SK-MEL-5 (cell line): ENCODE results near the gene KCNJ4. TPM values are rescaled to one million over a fixed set of nuclear protein-coding genes. Genes with fewer than 3 reads are reported as not detected.
A peak's percentile ranks its signal among the peaks of the same experiment; 100 is the strongest.
"Not testable (repeated sequence)": the region's sequence is repeated elsewhere in the genome, so short reads cannot be mapped to it uniquely, and the experiment has no call there.

Source experiments
- DNase-seq: peaks from one replicate; pipeline ENCODE4 v3.0.0-alpha.2; 2016; ENCODE audit warnings: low read depth, low spot score
- in situ Hi-C: cut with HindIII; loops from 2 replicates; pipeline ENCODE4 v1.10.0; 2016; ENCODE audit warnings: low sequenced_read_pairs, high pct_unique_total_duplicates, low pct_unique_long_range_greater_than_20kb
- total RNA-seq: library from RNA; depleted of rRNA; stranded (reverse); fragments of >200 nt; shearing (Covaris generic); gene quantifications from 2 replicates; pipeline ENCODE4 v1.2.3, GENCODE V29; 2014

KCNJ4 gene
- total RNA-seq, 1 experiment from 2014 or later = 0.29 TPM

- in situ Hi-C loops = no loop called here
- DNase-seq = no peak
Observed at GRCh38 chr22:38406617-38407016, 48.4 kb downstream of the KCNJ4 start.

GRCh38 chr22:38404419-38404818, 50.6 kb downstream of the KCNJ4 start:
- in situ Hi-C loops = no loop called here
- DNase-seq = no peak

GRCh38 chr22:38403812-38404211, 51.2 kb downstream of the KCNJ4 start:
- in situ Hi-C loops = no loop called here
- DNase-seq = no peak

- no peak for DNase-seq
- in situ Hi-C loops = no loop called here
Observed at GRCh38 chr22:38402204-38402603, 52.8 kb downstream of the KCNJ4 start.

DNA sequence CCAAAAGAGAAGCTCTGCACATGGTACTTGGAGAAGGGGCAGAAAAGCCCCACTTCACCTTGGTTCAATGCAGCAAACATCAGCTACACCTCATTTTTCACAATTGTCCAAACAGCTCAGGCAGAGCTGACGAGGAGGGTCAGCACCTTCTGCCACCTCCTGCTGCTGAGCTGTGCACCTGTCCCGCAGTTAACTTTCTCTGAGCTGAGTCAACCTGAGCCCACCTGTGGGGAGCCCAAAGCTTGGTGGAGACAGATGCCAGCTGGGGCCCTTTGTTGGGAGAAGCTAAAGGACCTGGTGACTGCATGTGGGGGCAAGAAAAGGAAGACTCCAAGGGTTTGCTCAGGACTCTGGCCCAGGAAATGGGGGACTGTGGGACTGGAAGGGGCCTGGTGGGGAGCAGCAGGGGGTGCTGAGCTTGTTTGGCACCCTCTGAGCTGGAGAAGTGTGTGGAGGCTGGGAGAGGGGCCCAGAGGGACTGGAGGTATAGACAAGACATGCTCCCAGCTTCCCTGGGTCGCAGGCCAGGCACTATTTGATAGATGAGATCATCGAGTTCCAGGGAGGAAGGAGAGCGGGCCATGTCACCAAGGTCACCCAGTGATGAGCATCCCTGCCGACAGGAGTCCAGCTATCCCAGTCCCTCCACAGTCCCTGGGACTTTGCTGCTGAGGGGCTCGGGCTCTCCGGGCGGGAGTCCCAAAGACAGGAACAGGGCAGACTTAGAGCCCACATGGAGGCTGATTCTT, 53.5 kb downstream of the KCNJ4 start:
- in situ Hi-C loops = no loop called here
- DNase-seq = no peak

DNA sequence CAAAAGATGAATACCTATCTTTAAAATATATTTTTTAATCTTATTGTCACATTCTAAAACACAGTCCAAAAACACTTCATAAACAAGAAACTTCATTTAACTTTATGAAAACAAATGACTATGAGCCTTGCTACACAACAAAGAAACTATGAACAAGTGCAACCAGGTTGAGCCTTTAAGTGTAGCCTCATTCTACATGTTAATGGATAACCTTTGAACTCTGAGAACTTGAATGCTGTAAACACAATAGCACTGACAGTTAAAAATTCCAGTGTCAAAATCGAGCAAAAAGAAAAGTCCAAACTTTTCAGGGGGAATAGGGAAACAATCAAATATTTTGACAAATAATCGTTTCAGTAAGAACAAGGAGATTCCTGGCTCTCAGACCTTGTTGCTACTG, 54.7 kb downstream of the KCNJ4 start:
- DNase-seq, in situ Hi-C loops: not testable (repeated sequence)

DNA sequence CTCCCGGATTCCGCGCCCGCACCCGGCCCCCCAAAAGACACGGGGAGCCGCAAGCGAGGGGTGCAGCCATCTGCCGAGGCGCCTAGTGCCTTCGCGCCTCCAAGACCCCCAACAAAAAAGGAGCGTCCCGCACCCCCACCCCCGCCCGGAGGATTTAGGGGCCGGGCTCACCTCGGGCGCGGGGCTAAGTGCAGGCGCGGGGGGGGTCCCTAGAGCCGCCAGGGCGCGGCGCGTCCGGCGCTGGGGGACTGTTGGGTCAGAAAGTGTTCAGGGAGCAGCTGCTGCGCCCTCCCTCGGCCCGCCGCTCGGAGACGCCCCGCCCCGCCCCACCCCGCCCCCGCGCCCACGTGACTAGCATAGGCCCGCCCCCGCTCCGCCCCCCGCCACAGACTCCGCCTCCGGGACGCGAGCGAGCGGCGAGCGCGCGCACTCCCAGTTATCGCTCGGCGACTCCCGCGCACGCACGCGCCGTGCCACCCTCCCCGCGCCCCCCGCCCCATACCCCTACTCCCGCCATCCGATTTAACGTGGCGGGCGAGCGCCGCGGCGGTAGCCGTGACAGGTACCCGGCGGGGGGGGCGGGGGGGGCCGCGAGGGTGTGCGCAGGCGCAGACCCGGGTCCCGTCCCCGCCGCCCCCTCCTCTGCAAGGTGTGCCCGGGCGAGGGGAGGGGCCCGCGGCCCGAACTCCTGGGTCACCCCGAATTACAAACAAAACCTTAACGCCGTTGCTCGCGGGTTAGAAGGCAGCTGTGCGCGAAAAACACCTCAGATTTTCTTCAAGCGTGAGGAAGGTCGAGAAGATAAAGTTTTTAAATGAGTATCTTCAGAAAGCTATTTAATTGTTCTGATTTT, 56.2 kb downstream of the KCNJ4 start:
- DNase-seq = peak; percentile 80
- in situ Hi-C loops = no loop called here

- in situ Hi-C loops = not testable (repeated sequence)
- DNase-seq = peak; percentile 57
Observed at GRCh38 chr22:38398181-38398608, 56.8 kb downstream of the KCNJ4 start.

DNA sequence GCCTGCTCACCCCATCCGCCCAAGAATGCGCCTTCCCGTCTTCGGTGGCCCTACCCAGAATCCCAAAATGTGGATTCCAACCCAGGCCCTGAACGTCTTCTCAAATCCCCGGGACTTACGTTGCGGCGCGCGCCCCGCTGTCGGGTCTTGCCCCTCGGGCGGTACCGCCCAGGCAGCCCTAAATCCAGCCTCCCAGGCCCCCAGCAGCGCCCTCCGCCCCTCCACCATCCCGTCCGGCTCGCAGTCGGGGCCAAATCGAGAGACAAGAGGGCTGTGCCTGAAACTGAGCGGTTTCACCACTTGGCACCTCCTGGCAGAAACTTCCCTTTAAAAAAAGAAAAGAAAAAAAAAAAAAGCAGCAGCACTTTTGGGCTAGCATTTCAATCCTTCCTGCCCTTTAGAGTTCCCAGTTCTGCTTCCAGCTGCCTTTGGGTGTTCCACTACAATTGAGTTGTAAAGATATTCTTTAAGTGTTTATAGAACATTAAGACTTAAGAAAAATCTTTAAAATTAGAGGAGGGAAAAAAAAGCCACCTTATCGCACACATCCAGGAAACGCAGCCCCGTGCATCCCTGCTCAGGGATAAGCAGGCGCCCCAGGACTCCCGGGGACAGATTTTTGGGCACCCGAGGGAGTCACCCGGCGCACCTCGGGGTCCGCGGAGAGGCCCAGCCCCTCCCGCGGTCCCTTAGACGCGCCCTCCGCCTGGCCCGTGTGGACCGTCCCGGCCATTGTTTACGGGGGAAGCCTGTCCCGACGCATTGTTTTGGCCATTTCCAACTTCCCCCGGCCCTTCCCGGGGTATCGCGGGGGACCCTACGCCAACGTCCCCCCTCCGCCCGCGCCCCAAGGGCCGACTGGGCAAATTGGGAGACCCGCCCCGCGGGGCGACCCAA, 57.6 kb downstream of the KCNJ4 start:
- in situ Hi-C loops = no loop called here
- DNase-seq = peak; percentile 26

GRCh38 chr22:38396440-38397069, 58.4 kb downstream of the KCNJ4 start:
- DNase-seq, in situ Hi-C loops: not testable (repeated sequence)

DNA sequence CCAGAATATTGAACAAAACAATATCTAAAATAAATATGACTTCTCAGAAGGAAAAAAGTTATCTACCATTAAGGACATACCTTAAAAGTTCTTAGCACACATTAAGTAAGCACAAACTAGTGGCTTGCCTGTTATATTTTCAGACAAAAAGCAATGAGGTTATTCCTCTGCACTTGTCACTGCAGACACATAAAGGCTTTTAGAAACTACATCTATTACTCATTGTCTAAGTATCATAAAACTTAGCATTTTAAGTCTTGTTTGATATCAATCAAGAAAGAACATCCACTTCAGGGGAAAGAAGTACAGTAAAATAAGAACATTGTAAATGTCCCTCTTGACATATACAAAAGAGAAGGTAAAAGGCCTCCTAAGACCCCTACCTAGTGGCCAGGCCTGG, 59.1 kb downstream of the KCNJ4 start:
- in situ Hi-C loops, DNase-seq: not testable (repeated sequence)

- DNase-seq, in situ Hi-C loops: not testable (repeated sequence)
Observed at GRCh38 chr22:38394929-38395624, 59.9 kb downstream of the KCNJ4 start.

DNA sequence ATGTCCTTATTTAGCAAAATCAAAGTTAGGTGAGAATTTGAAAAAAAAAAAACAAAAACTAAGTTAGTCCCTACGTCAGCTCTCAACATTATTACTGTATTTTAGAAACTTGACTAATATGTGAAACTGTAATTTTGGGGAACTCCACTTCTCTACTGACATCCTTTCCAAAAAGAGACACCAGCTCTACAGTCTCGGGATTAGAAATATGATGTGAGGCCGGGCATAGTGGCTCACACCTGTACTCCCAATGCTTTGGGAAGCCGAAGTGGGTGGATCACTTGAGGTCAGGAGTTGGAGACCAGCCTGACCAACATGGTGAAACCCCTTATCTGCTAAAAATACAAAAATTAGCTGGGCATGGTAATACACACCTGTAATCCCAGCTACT, 65.6 kb downstream of the KCNJ4 start:
- in situ Hi-C loops = not testable (repeated sequence)

GRCh38 chr22:38388506-38389427, 66.2 kb downstream of the KCNJ4 start:
- in situ Hi-C loops, DNase-seq: not testable (repeated sequence)

More for the DNA sequence above, 65.6 kb downstream of the KCNJ4 start:
- not testable (repeated sequence) for DNase-seq

- in situ Hi-C loops, DNase-seq: not testable (repeated sequence)
Observed at GRCh38 chr22:38386918-38387317, 68.1 kb downstream of the KCNJ4 start.

- in situ Hi-C loops = no loop called here
- no peak for DNase-seq
Observed at GRCh38 chr22:38383417-38383816, 71.6 kb downstream of the KCNJ4 start.
